ENCODE results near the gene ATP6V1A.
A peak's percentile ranks its signal among the peaks of the same experiment; 100 is the strongest.

The ATP6V1A gene

GRCh38 chr3:113744941-113745755, 1.7 kb upstream of the ATP6V1A start:
- in situ Hi-C loops (cut with MboI; ENCODE audit: low pct_unique_long_range_greater_than_20kb, low sequenced_read_pairs, unreplicated experiment): no loop called here

DNA sequence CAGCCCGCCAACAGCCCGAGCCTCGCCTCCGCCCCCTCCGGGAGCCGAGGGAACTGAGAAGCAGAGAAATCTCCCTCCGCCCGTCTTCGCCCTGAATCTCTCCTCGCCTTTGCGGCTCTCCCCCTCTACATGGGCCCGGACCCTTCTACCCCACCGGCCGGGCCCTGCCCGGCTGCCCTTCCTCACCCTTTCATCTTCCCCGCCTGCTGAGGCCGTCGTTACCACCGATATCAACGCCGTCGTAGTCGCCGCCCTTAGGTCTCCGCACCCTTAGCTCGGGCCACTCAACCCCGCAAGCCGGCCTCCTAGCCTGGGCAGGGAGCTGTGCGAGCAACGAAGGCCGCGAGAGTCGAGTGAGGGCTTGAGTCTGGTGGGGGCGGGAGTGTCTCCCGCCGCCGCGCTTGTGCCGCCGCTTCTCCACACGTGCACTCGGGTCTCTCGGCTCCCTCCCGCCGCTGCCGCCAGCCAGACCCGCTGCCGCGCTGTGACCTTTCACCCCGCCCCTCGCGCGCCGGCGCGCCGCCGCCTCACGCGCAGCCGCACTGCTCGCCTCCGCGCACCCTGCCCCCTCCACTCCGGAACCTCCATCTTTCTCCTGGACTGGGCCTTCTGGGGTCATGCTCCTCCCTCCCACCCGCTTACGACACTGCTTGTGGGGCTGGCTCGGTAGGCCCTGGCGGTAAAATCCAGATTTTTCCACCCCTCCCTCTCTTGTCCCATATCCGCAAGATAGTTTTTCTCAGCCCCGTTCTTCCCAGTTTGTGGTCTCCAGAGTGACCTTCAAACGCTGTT, 883 bp upstream of the ATP6V1A start, which contains the start of gene NAA50:
Gene NAA50, minus strand, starts transcription at position 494 of the 792 bp plus-strand sequence. Its CDS starts 300 bp downstream, at position 194.
- in situ Hi-C loops (cut with MboI; ENCODE audit: low pct_unique_long_range_greater_than_20kb, low sequenced_read_pairs, unreplicated experiment): no loop called here

More at GRCh38 chr3:113744941-113745755, 1.7 kb upstream of the ATP6V1A start:
- peak; percentile 80 for DNase-seq (ENCODE audit: low spot score)
- TF ChIP-seq CTCF (IDR thresholded peaks at IDR 0.05; ENCODE audit: extremely low read depth, insufficient read depth, missing control alignments): peak; percentile 70

DNA sequence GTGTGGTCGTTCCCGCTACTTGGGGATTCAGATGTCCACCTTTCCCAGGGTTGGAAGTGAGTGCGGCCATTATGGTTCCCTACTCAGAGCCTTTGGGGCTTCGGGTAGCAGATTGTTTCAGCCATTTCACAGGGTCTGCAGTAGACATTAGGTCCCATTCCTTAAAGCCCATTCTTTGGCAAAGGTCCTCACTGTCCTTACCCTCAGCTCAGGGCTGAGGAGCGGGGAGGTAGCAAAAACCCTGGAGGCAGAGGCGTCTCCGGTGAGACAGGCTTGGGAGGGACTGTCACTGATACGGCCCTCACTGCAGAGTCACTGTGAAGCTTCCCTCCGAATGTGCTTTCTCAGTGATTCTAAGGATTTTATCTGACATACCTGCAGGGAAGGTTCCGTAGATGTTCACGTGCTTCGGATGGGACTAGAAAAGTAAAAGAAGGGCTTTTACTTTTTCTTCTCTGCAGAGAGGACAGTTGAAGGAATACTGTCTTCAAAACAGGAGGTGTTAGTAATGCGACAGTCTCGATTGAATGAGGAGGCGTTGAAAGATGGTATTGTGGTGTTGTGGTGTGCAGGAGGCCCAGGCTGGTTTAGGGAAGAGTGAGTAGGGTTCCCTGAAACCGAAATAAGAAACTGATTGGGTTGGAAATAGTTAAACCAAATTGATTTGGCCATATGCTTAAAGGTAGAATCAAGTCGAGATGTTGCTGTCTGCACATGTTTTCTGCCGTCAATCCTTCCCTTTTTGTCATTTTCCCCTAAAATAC, 630 bp downstream of the ATP6V1A start:
- TF ChIP-seq CTCF (IDR thresholded peaks at IDR 0.05; ENCODE audit: extremely low read depth, insufficient read depth, missing control alignments): no peak
- DNase-seq (ENCODE audit: low spot score): peak; percentile 26
- in situ Hi-C loops (cut with MboI; ENCODE audit: low pct_unique_long_range_greater_than_20kb, low sequenced_read_pairs, unreplicated experiment): no loop called here

More for the DNA sequence above, 883 bp upstream of the ATP6V1A start, which contains the start of gene NAA50:
- peak; percentile 92 for DNase-seq (ENCODE audit: low spot score)
- no peak for TF ChIP-seq CTCF (IDR thresholded peaks at IDR 0.05; ENCODE audit: extremely low read depth, insufficient read depth, missing control alignments)

GRCh38 chr3:113751141-113751540, 4.3 kb downstream of the ATP6V1A start:
- no peak for TF ChIP-seq CTCF (IDR thresholded peaks at IDR 0.05; ENCODE audit: extremely low read depth, insufficient read depth, missing control alignments)
- in situ Hi-C loops (cut with MboI; ENCODE audit: low pct_unique_long_range_greater_than_20kb, low sequenced_read_pairs, unreplicated experiment): no loop called here
- no peak for DNase-seq (ENCODE audit: low spot score)

DNA sequence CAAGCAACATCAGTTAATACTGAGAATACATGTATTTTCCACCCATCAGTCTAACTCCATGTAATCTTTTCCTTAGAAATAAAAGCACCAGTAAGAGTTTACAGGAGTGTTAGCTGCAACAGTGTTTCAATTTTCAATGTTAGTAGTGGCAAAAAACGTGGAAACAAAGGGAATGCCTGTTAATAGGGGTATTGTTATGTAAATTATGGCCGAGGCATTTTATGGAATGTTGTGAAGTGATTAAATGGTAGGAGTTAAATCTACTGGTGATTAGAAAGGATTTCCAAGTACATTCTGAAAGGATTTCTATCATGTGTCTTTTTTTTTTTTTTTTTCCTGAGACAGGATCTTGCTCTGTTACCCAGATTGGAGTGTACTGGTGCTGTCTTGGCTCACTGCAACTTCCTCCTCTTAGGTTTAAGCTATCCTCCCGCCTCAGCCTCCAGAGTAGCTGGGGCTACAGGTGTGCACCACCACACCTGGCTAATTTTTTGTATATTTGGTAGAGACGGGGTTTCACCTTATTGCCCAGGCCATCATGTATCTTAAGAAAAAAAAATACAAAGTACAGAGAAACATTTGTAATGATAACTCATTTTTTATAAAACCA, 6.6 kb downstream of the ATP6V1A start:
- no peak for TF ChIP-seq CTCF (IDR thresholded peaks at IDR 0.05; ENCODE audit: extremely low read depth, insufficient read depth, missing control alignments)
- DNase-seq (ENCODE audit: low spot score): no peak
- in situ Hi-C loops (cut with MboI; ENCODE audit: low pct_unique_long_range_greater_than_20kb, low sequenced_read_pairs, unreplicated experiment): no loop called here
